ENCODE measurements around the gene REN. TPM values are rescaled to one million over a fixed set of nuclear protein-coding genes. Genes with fewer than 3 reads are reported as not detected.

REN gene
- total RNA-seq, 4 donors from 2014 or later, result 0.38 to 0.99 TPM; not detected in 2

- 43 to 49% methylated on average over 9 to 14 of the region's 18 CpGs for WGBS, 2 donors
- TF ChIP-seq CTCF (IDR thresholded peaks at IDR 0.05), result no peak
- no peak for TF ChIP-seq POLR2A (IDR thresholded peaks at IDR 0.05)
- peaks cover 0 to 80% (median 0%) of the 10 kb centered on the region in 4 donors for H3K27me3 ChIP-seq
- H3K4me1 ChIP-seq, result peaks cover 0 to 17% (median 0%) of the 10 kb centered on the region in 3 donors
- intact Hi-C loops (cut with DNase I), result no loop called here
- no peaks in the 10 kb centered on the region for H3K9me3 ChIP-seq
- no peaks in the 10 kb centered on the region for H3K36me3 ChIP-seq
- H3K4me3 ChIP-seq, result no peak within 1 kb of the TSS
- H3K27ac ChIP-seq, result no peak within 1 kb of the TSS
- no peak for DNase-seq
Observed at GRCh38 chr1:204196068-204196795, 30.1 kb upstream of the REN start, which contains the start of gene KISS1. KISS1 (minus strand) TSS chr1:204196491; CDS start chr1:204192876, 3,615 bp downstream.

- Histone ChIP-seq H3K27me3 (peaks cover 0 to 83% (median 0%) of the 10 kb centered on the region in 4 donors), H3K9me3 (no peaks in the 10 kb centered on the region), H3K36me3 (no peaks in the 10 kb centered on the region), H3K4me1 (peaks cover 6 to 32% (median 8%) of the 10 kb centered on the region in 3 donors), H3K27ac (no peak overlapping the region), H3K4me3 (no peak overlapping the region)
- TF ChIP-seq POLR2A (IDR thresholded peaks at IDR 0.05), result no peak
- TF ChIP-seq CTCF (IDR thresholded peaks at IDR 0.05), result no peak
- no peak for DNase-seq
- 70 to 73% methylated on average over 7 of the region's 7 CpGs for WGBS, 2 donors
- intact Hi-C loops (cut with DNase I), result no loop called here
Observed at GRCh38 chr1:204194771-204195170, 28.6 kb upstream of the REN start.

- intact Hi-C loops (cut with DNase I), result no loop called here
- Histone ChIP-seq H3K36me3 (no peaks in the 10 kb centered on the region), H3K27me3 (peaks cover 0 to 86% (median 0%) of the 10 kb centered on the region in 4 donors), H3K4me3 (no peak overlapping the region), H3K4me1 (peaks cover 6 to 34% (median 8%) of the 10 kb centered on the region in 3 donors), H3K9me3 (no peaks in the 10 kb centered on the region), H3K27ac (no peak overlapping the region)
- WGBS, 2 donors, result 34 to 52% methylated on average over 2 of the region's 2 CpGs
- DNase-seq, result no peak
- TF ChIP-seq POLR2A (IDR thresholded peaks at IDR 0.05), result no peak
Observed at GRCh38 chr1:204194080-204194479, 27.9 kb upstream of the REN start.

GRCh38 chr1:204192589-204193352 is 26.6 kb upstream of the REN start:
- Histone ChIP-seq H3K36me3 (no peaks in the 10 kb centered on the region), H3K4me3 (no peak overlapping the region), H3K27ac (no peak overlapping the region), H3K9me3 (no peaks in the 10 kb centered on the region), H3K27me3 (peaks cover 0 to 86% (median 0%) of the 10 kb centered on the region in 4 donors), H3K4me1 (peaks cover 6 to 25% (median 8%) of the 10 kb centered on the region in 3 donors)
- TF ChIP-seq POLR2A (IDR thresholded peaks at IDR 0.05), result no peak
- TF ChIP-seq CTCF (IDR thresholded peaks at IDR 0.05), result no peak
- WGBS, 2 donors, result 82 to 100% methylated on average over 1 to 2 of the region's 3 CpGs
- intact Hi-C loops (cut with DNase I), result no loop called here
- no peak for DNase-seq

- TF ChIP-seq POLR2A (IDR thresholded peaks at IDR 0.05) (no peak), CTCF (IDR thresholded peaks at IDR 0.05) (no peak)
- 86 to 88% methylated on average over 2 of the region's 2 CpGs for WGBS, 2 donors
- H3K27me3 ChIP-seq, result peaks cover 0 to 86% (median 0%) of the 10 kb centered on the region in 4 donors
- H3K9me3 ChIP-seq, result no peaks in the 10 kb centered on the region
- intact Hi-C loops (cut with DNase I), result no loop called here
- H3K4me1 ChIP-seq, result peaks cover 6 to 25% (median 8%) of the 10 kb centered on the region in 3 donors
- no peak overlapping the region for H3K27ac ChIP-seq
- DNase-seq, result no peak
- H3K36me3 ChIP-seq, result no peaks in the 10 kb centered on the region
- H3K4me3 ChIP-seq, result no peak overlapping the region
Observed at GRCh38 chr1:204192046-204192445, 25.9 kb upstream of the REN start.
